RWPE2 (cell line): ENCODE data around the gene GABPB1.
A peak's percentile ranks its signal among the peaks of the same experiment; 100 is the strongest.

Source experiments
- ATAC-seq: fragments of 200-7000 bp; cut with Tn5 transposase; 3 replicates; pipeline ENCODE4 v1.9.1; 2021; ENCODE audit warnings: low read depth
- DNase-seq: peaks from one replicate; pipeline ENCODE4 v3.0.0-alpha.2; 2020; ENCODE audit warnings: low spot score
- H3K27ac ChIP-seq: fragments of 450-650 bp; 2 replicates; pipeline ENCODE4 v1.5.1; 2017; ENCODE audit warnings: mild to moderate bottlenecking; ENCODE audit not compliant: poor library complexity, severe bottlenecking
- H3K27me3 ChIP-seq: fragments of 250-450 bp; sonication (Bioruptor Pico); 2 replicates; pipeline ENCODE4 v1.5.1; 2021; ENCODE audit warnings: mild to moderate bottlenecking, moderate library complexity; ENCODE audit not compliant: insufficient read depth, poor library complexity, severe bottlenecking
- H3K36me3 ChIP-seq: fragments of 250-450 bp; sonication (Bioruptor Pico); 2 replicates; pipeline ENCODE4 v1.5.1; 2020; ENCODE audit warnings: low read depth, mild to moderate bottlenecking, moderate library complexity
- H3K4me1 ChIP-seq: fragments of 250-450 bp; sonication (Bioruptor Pico); 2 replicates; pipeline ENCODE4 v1.5.1; 2021; ENCODE audit warnings: mild to moderate bottlenecking, moderate library complexity; ENCODE audit not compliant: insufficient read depth, poor library complexity, severe bottlenecking
- H3K4me3 ChIP-seq: fragments of 250-450 bp; sonication (Bioruptor Pico); 2 replicates; pipeline ENCODE4 v1.5.1; 2021; ENCODE audit warnings: mild to moderate bottlenecking, moderate library complexity; ENCODE audit not compliant: severe bottlenecking
- H3K9me3 ChIP-seq: fragments of 250-450 bp; sonication (Bioruptor Pico); 2 replicates; pipeline ENCODE4 v1.5.1; 2021; ENCODE audit warnings: mild to moderate bottlenecking, moderate library complexity; ENCODE audit not compliant: severe bottlenecking
- TF ChIP-seq, protein P1 (sequence below): fragments of 450-650 bp; IDR thresholded peaks from one replicate; pipeline ENCODE4 v1.5.1; 2017; ENCODE audit warnings: mild to moderate bottlenecking, moderate library complexity; ENCODE audit not compliant: poor library complexity, severe bottlenecking

GABPB1 gene

GRCh38 chr15:50287324-50288116, 67.5 kb downstream of the GABPB1 start:
- Histone ChIP-seq H3K36me3 (peaks cover 40% of the 10 kb centered on the region), H3K27me3 (no peaks in the 10 kb centered on the region), H3K4me1 (no peaks in the 10 kb centered on the region), H3K9me3 (no peaks in the 10 kb centered on the region), H3K4me3 (no peak overlapping the region), H3K27ac (no peak overlapping the region)
- TF ChIP-seq, protein P1, sequence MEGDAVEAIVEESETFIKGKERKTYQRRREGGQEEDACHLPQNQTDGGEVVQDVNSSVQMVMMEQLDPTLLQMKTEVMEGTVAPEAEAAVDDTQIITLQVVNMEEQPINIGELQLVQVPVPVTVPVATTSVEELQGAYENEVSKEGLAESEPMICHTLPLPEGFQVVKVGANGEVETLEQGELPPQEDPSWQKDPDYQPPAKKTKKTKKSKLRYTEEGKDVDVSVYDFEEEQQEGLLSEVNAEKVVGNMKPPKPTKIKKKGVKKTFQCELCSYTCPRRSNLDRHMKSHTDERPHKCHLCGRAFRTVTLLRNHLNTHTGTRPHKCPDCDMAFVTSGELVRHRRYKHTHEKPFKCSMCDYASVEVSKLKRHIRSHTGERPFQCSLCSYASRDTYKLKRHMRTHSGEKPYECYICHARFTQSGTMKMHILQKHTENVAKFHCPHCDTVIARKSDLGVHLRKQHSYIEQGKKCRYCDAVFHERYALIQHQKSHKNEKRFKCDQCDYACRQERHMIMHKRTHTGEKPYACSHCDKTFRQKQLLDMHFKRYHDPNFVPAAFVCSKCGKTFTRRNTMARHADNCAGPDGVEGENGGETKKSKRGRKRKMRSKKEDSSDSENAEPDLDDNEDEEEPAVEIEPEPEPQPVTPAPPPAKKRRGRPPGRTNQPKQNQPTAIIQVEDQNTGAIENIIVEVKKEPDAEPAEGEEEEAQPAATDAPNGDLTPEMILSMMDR, result no peak
- DNase-seq, result no peak
- ATAC-seq, result no peak

- no peak overlapping the region for H3K4me3 ChIP-seq
- ATAC-seq (no peak), DNase-seq (no peak)
- peaks cover 10% of the 10 kb centered on the region for H3K4me1 ChIP-seq
- no peaks in the 10 kb centered on the region for H3K9me3 ChIP-seq
- H3K36me3 ChIP-seq, result peaks cover 32% of the 10 kb centered on the region
- no peaks in the 10 kb centered on the region for H3K27me3 ChIP-seq
- H3K27ac ChIP-seq, result no peak overlapping the region
- TF ChIP-seq, protein P1, result no peak
Measured at GRCh38 chr15:50281427-50281826, 73.6 kb downstream of the GABPB1 start.

DNA sequence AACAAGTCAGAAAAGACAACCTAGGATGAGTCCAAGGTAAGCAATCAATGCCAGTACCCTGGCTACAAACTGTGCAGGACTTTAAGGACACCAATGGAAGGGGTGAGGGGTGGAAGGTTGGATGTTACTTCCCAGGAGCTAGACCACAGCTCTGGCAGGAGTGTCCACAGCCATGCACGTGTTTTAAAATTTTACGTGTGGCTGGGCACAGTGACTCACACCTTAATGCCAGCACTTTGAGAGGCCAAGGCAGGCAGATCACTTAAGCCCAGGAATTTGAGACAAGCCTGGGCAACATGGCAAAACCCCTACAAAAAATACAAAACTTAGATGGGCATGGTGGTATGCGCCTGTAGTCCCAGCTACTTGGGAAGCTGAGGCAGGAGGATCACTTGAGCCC, 74.7 kb downstream of the GABPB1 start:
- Histone ChIP-seq H3K27ac (peak overlapping the region; percentile 9), H3K4me3 (no peak overlapping the region), H3K27me3 (no peaks in the 10 kb centered on the region), H3K4me1 (peaks cover 10% of the 10 kb centered on the region), H3K36me3 (peaks cover 22% of the 10 kb centered on the region), H3K9me3 (no peaks in the 10 kb centered on the region)
- ATAC-seq (peak; percentile 89), DNase-seq (no peak)
- TF ChIP-seq, protein P1, result no peak

GRCh38 chr15:50278496-50278895, 76.5 kb downstream of the GABPB1 start:
- ATAC-seq, result no peak
- TF ChIP-seq, protein P1, result no peak
- H3K4me1 ChIP-seq, result peaks cover 10% of the 10 kb centered on the region
- no peaks in the 10 kb centered on the region for H3K27me3 ChIP-seq
- no peaks in the 10 kb centered on the region for H3K9me3 ChIP-seq
- no peak for DNase-seq
- no peak overlapping the region for H3K4me3 ChIP-seq
- H3K36me3 ChIP-seq, result 0 out of 2 replicates have a peak, but pooled peaks cover 10% of the 10 kb centered on the region
- no peak overlapping the region for H3K27ac ChIP-seq

DNA sequence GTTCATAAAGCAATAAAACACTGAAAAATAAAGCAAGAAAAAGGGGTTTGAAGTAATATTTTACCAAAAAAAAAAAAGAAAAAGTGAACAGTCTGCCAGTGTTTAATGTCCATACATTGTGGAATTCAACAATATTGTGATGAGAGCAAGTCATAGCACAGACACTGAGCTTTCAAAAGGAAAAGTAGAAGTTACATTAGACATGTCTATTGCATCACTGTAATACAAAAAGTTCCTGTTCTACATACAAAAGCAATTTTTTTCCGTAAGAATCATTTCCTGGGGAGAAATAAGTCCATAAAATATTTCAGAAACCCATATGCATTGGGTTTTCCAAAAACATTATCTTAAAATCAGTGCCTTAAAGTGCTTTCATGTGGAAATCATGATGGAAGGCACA, 77.6 kb downstream of the GABPB1 start:
- TF ChIP-seq, protein P1, result no peak
- DNase-seq (no peak), ATAC-seq (no peak)
- Histone ChIP-seq H3K4me1 (peaks cover 10% of the 10 kb centered on the region), H3K36me3 (0 out of 2 replicates have a peak, but pooled peaks cover 10% of the 10 kb centered on the region), H3K27me3 (no peaks in the 10 kb centered on the region), H3K9me3 (no peaks in the 10 kb centered on the region), H3K27ac (no peak overlapping the region), H3K4me3 (no peak overlapping the region)
